A673 (cell line): ENCODE results near the gene FAHD2A. TPM values are rescaled to one million over a fixed set of nuclear protein-coding genes. Genes with fewer than 3 reads are reported as not detected.

ENCODE experiments used
- BruUV-seq: library from RNA; stranded (reverse); fragments of 400-500 nt; replicated peaks from 2 replicates; lab custom pipeline; 2021; lab: Mats Ljungman, UMichigan
- CTCF ChIA-PET: fragments of 300-600 bp; sonication (Branson Sonifier 250); formaldehyde crosslinking; loops from one replicate; lab custom pipeline; 2022; ENCODE audit warnings: antibody characterized with exemption; lab: Charles Lee
- POLR2A ChIA-PET: fragments of 300-600 bp; sonication (Branson Sonifier 250); formaldehyde crosslinking; loops from one replicate; lab custom pipeline; 2022; ENCODE audit warnings: antibody characterized with exemption; ENCODE audit not compliant: low non-redundant PET; lab: Charles Lee
- DNase-seq: peaks from one replicate; pipeline ENCODE4 v3.0.0-alpha.2; 2015; ENCODE audit warnings: low spot score
- H3K27ac ChIP-seq: fragments of 200-600 bp; sonication (generic); 2 replicates; pipeline ENCODE4 v1.5.1; 2016; ENCODE audit warnings: mixed run types, low read depth, mild to moderate bottlenecking, mixed read lengths, antibody characterized with exemption, low read length; ENCODE audit not compliant: poor library complexity, severe bottlenecking
- H3K27me3 ChIP-seq: fragments of 200-600 bp; sonication (generic); replicated peaks from 2 replicates; pipeline ENCODE4 v1.6.1; 2017; ENCODE audit warnings: mixed run types, low read depth, mild to moderate bottlenecking, mixed read lengths, antibody characterized with exemption, low read length; ENCODE audit not compliant: insufficient read depth, poor library complexity
- H3K36me3 ChIP-seq: fragments of 200-600 bp; sonication (generic); 2 replicates; pipeline ENCODE4 v1.6.1; 2016; ENCODE audit warnings: mixed run types, mild to moderate bottlenecking, mixed read lengths, antibody characterized with exemption, low read length; ENCODE audit not compliant: insufficient read depth, poor library complexity, severe bottlenecking
- H3K4me1 ChIP-seq: fragments of 200-600 bp; sonication (generic); 2 replicates; pipeline ENCODE4 v1.6.1; 2017; ENCODE audit warnings: mixed run types, mild to moderate bottlenecking, mixed read lengths, antibody characterized with exemption, low read length; ENCODE audit not compliant: insufficient read depth, poor library complexity, severe bottlenecking
- H3K4me3 ChIP-seq: fragments of 200-600 bp; sonication (generic); 2 replicates; pipeline ENCODE4 v1.5.1; 2016; ENCODE audit warnings: low read depth, mixed run types, mild to moderate bottlenecking, mixed read lengths, low read length; ENCODE audit not compliant: poor library complexity, severe bottlenecking
- H3K9me3 ChIP-seq: fragments of 200-600 bp; sonication (generic); 2 replicates; pipeline ENCODE4 v1.6.1; 2016; ENCODE audit warnings: mixed run types, low read depth, mild to moderate bottlenecking, mixed read lengths, antibody characterized with exemption, low read length; ENCODE audit not compliant: poor library complexity, severe bottlenecking
- EZH2 ChIP-seq: fragments of 200-600 bp; sonication (generic); IDR thresholded peaks from 2 replicates; pipeline ENCODE4 v1.6.1; 2017; ENCODE audit warnings: borderline replicate concordance, low read depth, mild to moderate bottlenecking, mixed read lengths, antibody characterized with exemption, low read length; ENCODE audit not compliant: poor library complexity, severe bottlenecking
- intact Hi-C: fragments of 100-400 bp; cut with micrococcal nuclease; formaldehyde crosslinking; loops from one replicate; pipeline ENCODE4 v1.10.0; 2022; ENCODE audit not compliant: unreplicated experiment
- total RNA-seq: library from RNA; stranded (reverse); gene quantifications from 2 replicates; pipeline ENCODE4 v1.2.3, GENCODE V29; 2021
- TF ChIP-seq, protein P1 (sequence below): fragments of 300-800, 200-600 bp; sonication (generic); conservative IDR thresholded peaks from 2 replicates; pipeline ENCODE4 v1.5.1; 2017; ENCODE audit warnings: low read depth, mild to moderate bottlenecking, antibody characterized with exemption, low read length, moderate library complexity, mixed read lengths

Gene FAHD2A
- total RNA-seq, 1 experiment from 2014 or later: 28.9 TPM

DNA sequence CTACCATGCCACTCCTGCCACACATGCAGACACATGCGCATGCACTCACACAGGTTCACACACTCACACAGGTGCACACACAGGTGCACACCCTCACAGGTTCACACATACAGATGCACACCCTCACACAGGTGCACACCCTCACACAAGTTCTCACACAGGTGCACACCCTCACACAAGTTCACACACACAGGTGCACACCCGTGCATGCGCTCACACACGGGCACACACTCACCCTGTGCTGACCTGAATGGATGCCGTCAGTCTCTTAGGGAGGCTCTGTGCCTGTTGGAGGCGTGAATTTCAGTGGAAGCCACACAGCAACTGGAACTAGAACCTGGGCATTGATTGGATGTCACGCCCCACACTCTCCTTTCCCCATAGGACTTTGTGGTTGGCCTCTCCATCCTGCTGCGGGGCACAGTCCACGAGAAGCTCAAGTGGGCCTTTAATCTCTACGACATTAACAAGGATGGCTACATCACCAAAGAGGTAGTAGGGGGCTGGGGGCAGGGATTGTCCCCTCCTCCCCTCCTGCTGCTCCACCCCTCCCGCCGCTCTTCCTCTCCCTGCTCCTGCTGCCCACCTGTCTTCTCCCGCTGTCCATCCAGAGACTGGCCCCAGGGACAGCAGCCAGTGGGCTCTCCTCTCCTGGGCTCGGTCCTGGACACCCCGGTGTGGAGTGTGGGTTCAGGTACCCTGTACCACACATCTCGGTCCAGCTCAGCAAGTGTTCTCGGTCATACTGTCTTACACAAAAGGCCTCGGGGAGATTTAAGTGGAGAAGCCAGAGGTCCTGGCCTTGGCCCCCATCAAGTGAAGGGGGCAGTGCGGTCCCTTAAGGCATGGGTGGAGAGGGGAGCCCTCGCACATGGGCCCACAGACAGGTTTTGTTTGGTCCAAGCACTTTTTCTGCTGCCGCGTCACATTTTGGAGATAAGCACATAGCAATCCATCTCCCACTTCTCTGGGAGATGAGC lies 21.0 kb upstream of the FAHD2A start:
- ChIA-PET CTCF (no interaction called here), POLR2A (no interaction called here)
- no TSS peak for BruUV-seq
- intact Hi-C loops: no loop called here
- Histone ChIP-seq H3K4me1 (no peaks in the 10 kb centered on the region), H3K4me3 (no peak overlapping the region), H3K27ac (no peak overlapping the region), H3K27me3 (no peaks in the 10 kb centered on the region), H3K9me3 (no peaks in the 10 kb centered on the region), H3K36me3 (no peaks in the 10 kb centered on the region)
- no peak for TF ChIP-seq EZH2
- TF ChIP-seq, protein P1, sequence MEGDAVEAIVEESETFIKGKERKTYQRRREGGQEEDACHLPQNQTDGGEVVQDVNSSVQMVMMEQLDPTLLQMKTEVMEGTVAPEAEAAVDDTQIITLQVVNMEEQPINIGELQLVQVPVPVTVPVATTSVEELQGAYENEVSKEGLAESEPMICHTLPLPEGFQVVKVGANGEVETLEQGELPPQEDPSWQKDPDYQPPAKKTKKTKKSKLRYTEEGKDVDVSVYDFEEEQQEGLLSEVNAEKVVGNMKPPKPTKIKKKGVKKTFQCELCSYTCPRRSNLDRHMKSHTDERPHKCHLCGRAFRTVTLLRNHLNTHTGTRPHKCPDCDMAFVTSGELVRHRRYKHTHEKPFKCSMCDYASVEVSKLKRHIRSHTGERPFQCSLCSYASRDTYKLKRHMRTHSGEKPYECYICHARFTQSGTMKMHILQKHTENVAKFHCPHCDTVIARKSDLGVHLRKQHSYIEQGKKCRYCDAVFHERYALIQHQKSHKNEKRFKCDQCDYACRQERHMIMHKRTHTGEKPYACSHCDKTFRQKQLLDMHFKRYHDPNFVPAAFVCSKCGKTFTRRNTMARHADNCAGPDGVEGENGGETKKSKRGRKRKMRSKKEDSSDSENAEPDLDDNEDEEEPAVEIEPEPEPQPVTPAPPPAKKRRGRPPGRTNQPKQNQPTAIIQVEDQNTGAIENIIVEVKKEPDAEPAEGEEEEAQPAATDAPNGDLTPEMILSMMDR: no peak
- DNase-seq: no peak

DNA sequence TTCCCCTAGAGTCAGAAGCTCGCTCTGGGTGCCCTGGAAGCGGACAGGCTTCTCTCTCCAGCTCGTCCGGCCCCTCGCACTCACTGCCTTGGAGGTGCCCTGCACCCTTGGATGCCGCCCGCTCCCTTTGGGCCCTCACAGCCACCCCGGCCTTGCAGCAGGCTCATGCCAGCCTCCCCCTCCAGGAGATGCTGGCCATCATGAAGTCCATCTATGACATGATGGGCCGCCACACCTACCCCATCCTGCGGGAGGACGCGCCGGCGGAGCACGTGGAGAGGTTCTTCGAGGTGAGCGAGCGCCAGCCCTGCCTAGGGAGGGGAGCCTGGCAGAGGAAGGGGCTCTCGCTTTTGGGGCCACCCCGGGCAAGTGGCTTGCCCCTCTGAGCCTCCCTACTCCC lies 20.3 kb upstream of the FAHD2A start:
- intact Hi-C loops: no loop called here
- Histone ChIP-seq H3K27me3 (no peaks in the 10 kb centered on the region), H3K27ac (no peak overlapping the region), H3K4me1 (no peaks in the 10 kb centered on the region), H3K4me3 (no peak overlapping the region), H3K9me3 (no peaks in the 10 kb centered on the region), H3K36me3 (no peaks in the 10 kb centered on the region)
- POLR2A ChIA-PET: no interaction called here
- no peak for DNase-seq
- CTCF ChIA-PET: no interaction called here
- BruUV-seq: no TSS peak
- TF ChIP-seq, protein P1: no peak
- no peak for TF ChIP-seq EZH2

DNA sequence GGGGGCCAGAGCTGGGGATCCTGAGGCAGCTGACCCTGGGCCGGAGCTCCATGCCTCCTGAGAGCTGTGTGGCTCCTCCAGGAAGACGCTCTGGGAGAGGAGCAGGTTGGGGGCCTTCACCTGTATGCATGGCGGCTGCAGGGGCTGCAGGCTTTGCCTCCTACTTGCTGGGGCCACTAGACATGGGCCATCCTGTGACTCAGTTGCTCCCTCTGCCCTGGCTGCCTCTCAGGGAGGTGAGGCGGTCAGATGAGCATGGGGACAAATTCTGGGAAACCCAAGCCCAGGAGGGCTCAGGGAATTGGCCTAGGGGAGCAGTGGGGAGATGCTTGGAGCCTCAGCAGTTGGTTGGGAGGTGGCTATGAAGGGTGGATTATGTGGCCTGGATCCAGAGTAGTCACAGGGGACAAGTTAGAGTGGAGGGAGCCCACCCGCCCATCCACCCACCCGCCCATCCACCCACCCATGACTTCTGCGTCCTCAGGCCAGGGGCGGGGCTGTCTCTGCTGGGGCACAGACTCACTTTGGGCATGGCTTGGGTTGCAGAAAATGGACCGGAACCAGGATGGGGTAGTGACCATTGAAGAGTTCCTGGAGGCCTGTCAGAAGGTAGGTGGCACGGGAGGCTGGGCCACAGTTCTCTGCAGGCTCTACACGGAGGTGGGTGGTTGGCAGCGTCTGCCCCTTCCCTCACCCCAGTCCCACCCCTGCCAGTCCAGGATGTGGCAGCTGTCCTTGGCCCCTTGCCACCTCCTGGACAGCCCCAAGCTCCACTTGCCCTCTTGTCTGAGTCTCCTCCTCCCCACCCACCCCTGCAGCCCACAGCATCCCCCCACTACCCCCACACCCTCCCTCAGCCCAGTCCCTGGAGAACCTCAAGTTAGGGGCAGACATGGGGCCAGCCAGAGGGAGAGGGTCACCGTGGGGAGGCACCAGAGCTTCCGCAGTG lies 19.5 kb upstream of the FAHD2A start:
- no peak for DNase-seq
- intact Hi-C loops: no loop called here

More for the DNA sequence above, 19.5 kb upstream of the FAHD2A start:
- ChIA-PET POLR2A (no interaction called here), CTCF (no interaction called here)
- Histone ChIP-seq H3K4me1 (no peaks in the 10 kb centered on the region), H3K36me3 (no peaks in the 10 kb centered on the region), H3K4me3 (no peak overlapping the region), H3K27me3 (no peaks in the 10 kb centered on the region), H3K27ac (no peak overlapping the region), H3K9me3 (no peaks in the 10 kb centered on the region)
- TF ChIP-seq, protein P1: no peak
- TF ChIP-seq EZH2: no peak
- no TSS peak for BruUV-seq
